IPS-15b (cell line): ENCODE results near the gene LAMTOR4.

Source experiments
- H3K27me3 ChIP-seq: one replicate; pipeline ENCODE4 v1.6.1; 2013; ENCODE audit warnings: low read length; ENCODE audit not compliant: control insufficient read depth, insufficient read depth
- H3K36me3 ChIP-seq: one replicate; pipeline ENCODE4 v1.6.1; 2013; ENCODE audit warnings: low read length; ENCODE audit not compliant: control insufficient read depth, insufficient read depth
- H3K4me1 ChIP-seq: one replicate; pipeline ENCODE4 v1.6.1; 2013; ENCODE audit warnings: mild to moderate bottlenecking, low read length; ENCODE audit not compliant: control insufficient read depth, insufficient read depth
- H3K4me3 ChIP-seq: one replicate; pipeline ENCODE4 v1.5.1; 2013; ENCODE audit warnings: low read depth, low read length
- H3K9ac ChIP-seq: one replicate; pipeline ENCODE4 v1.6.1; 2013; ENCODE audit warnings: low read depth, mild to moderate bottlenecking, low read length
- H3K9me3 ChIP-seq: one replicate; pipeline ENCODE4 v1.6.1; 2013; ENCODE audit warnings: mild to moderate bottlenecking, low read length; ENCODE audit not compliant: control insufficient read depth, insufficient read depth

Gene LAMTOR4

DNA sequence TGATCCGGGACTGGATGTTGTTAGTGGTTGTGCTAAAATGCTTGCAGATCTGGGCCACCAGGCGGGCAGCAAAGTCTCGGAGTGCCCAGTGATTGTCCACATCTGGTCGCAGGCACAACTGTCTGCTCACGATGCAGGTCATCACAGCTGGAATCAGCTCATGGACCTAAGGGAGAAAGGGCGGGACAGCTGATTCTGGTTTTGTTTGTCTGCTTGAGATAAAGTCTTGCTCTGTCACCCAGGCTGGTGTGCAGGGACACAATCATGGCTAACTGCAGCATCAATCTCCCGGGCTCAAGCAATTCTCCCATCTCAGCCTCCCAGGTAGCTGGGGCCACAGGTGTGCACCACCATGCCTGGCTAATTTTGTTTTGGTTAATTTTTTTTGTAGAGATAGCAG lies 37.6 kb upstream of the LAMTOR4 start:
- Histone ChIP-seq H3K27me3 (no peaks in the 10 kb centered on the region), H3K9ac (no peak overlapping the region), H3K4me3 (no peak overlapping the region), H3K4me1 (no peaks in the 10 kb centered on the region), H3K36me3 (peaks cover 58% of the 10 kb centered on the region), H3K9me3 (no peaks in the 10 kb centered on the region)

DNA sequence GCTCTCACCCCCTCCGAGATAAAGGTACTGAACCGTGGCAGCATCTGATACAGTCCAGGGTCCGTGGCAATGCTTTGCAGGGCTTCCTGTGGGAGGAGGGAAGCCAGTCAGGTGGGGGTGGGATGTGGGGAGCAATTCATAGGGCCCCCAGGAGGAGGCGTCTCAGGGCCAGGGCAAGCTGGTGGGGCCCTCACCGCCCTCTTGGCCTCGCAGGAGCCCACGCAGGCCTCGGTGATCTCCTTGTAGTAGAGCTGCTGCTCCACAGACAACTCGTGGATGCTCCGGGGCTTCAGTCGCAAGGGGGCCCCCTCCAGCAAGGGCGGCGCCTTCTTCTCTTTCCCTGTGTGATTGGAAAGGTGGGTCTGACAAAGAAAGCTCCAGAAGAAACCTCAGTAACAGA lies 36.8 kb upstream of the LAMTOR4 start:
- Histone ChIP-seq H3K36me3 (peaks cover 52% of the 10 kb centered on the region), H3K9ac (no peak overlapping the region), H3K9me3 (no peaks in the 10 kb centered on the region), H3K4me1 (no peaks in the 10 kb centered on the region), H3K4me3 (no peak overlapping the region), H3K27me3 (no peaks in the 10 kb centered on the region)

DNA sequence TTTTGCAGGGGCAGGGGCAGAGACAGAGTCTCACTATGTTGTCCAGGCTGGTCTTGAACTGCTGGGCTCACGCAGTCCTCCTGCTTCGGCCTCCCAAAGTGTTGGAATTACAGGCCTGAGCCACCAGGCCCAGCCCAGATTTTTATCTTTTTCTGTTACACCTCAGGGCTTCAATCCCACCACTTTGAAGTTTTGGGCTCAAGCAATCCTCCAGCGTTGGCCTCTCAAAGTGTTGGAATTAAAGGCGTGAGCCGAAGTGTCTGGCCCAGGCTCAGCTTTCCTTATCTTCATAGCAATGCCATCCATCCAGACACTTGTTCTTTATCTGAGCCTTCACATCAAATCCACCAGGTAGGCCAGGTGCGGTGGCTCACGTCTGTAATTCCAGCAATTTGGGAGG lies 33.7 kb upstream of the LAMTOR4 start:
- Histone ChIP-seq H3K36me3 (peaks cover 33% of the 10 kb centered on the region), H3K4me3 (no peak overlapping the region), H3K27me3 (no peaks in the 10 kb centered on the region), H3K9me3 (no peaks in the 10 kb centered on the region), H3K9ac (no peak overlapping the region), H3K4me1 (no peaks in the 10 kb centered on the region)

DNA sequence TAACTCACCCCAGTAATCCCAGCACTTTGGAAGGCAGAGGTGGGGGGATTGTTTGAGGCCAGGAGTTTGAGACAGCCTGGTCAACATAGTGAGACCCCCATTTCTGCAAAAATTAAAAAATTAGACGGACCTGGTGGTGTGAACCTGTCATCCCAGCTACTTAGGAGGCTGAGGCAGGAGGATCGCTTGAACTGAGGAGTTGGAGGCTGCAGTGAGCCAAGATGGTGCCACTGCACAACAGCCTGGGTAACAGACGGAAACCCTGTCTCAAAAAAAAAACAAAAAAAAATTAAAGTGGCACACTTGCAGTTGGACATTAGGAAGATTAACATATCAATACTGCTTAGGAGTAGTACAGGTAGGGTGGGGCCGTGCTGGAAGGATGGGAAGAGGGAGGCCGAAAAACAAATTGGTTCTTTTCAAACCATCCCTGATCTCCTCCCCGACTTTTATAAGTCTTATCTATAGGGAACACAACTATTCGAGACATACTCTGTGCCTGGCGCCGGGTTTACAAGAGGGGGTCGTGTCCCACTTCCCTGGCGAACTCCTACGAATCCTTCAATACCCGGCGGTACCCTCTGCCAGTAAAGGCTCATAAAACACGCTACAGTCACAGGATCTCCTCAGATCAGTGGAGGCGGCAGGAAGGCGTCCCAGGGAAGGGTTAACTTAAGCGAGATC lies 30.2 kb upstream of the LAMTOR4 start:
- Histone ChIP-seq H3K4me1 (peaks cover 4% of the 10 kb centered on the region), H3K9me3 (no peaks in the 10 kb centered on the region), H3K27me3 (no peaks in the 10 kb centered on the region), H3K9ac (peak overlapping the region; percentile 93), H3K4me3 (peak overlapping the region; percentile 95), H3K36me3 (peaks cover 5% of the 10 kb centered on the region)

DNA sequence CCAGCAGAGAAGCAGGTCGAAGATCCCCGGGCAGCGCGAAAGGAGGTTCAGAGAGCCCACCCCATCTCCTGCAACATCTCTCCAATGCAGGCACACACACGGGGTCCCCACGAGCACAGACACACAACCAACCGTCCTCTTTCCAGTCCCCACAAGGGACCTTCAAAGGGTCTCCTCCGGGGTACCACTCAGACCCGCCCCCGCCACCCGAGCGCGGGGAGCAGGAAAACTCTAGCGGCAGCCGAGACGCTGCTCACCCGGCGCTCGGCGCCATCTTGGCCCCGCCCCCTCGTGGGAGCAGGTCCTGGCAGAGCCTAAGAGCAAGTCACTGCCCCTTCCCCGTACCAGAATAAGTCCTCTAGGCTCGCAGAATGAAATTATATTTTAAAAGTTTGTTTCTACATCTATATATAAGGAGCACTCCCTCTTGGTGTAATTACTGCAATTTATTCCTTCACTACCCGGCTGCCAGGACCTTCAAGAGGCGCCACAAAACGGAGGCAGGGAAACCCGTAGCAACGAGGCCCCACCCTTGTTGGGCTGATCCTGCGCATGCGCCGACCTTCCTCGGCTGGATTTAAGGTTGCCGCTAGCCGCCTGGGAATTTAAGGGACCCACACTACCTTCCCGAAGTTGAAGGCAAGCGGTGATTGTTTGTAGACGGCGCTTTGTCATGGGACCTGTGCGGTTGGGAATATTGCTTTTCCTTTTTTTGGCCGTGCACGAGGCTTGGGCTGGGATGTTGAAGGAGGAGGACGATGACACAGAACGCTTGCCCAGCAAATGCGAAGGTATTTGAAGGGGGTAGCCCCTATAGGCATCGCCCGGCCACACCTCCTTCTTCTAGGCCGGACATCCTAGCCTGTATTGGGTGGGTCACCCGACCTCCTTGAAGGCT lies 29.4 kb upstream of the LAMTOR4 start, which contains the start of the genes CNPY4 and TAF6:
CNPY4 (plus strand) TSS at position 563 of the 898 bp plus-strand sequence; CDS start at position 674, 111 bp downstream.
TAF6 (minus strand) TSS at position 287 of the 898 bp plus-strand sequence. CDS start 5,149 bp downstream, outside the sequence.
- H3K36me3 ChIP-seq, result no peaks in the 10 kb centered on the region
- no peaks in the 10 kb centered on the region for H3K9me3 ChIP-seq
- peak within 1 kb of the TSS; percentile 95 for H3K4me3 ChIP-seq
- peaks cover 4% of the 10 kb centered on the region for H3K4me1 ChIP-seq
- H3K27me3 ChIP-seq, result no peaks in the 10 kb centered on the region
- peak within 1 kb of the TSS; percentile 93 for H3K9ac ChIP-seq

DNA sequence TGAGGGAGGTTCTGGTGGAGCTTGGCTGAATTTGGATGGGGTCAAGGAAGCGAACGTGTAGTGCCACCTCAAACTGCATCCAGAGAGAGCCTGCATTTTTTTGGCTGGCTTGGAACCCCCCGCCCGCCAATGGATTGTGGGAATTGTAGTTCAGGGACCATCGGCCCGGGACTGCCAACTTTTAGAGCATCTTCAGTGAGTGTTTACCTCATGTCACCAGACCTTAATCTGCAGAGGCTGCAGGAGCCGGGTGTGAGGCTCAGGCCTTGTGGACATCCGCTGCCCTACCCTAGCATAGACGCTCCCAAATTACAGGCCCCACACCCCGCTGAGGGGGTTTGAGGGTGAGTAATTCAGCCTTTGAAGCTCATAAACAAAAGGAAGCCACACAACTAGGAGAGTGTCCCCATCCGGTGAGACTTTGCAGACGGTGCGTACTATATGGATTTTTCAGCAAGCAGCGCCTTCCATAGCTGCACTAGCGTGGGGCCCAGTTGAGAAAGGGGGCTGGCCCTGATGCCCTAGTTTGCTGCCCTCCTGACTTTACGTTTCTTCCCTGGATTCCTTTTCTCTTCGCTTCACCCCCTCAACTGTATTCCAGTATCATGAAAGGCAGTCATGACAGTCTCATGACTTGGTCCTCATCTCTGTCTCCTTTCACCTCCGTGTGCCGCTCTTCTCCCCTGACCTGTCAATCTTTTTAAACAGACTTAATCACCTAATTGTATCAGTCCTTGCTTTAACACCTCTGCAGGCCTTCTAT lies 28.6 kb upstream of the LAMTOR4 start:
- Histone ChIP-seq H3K36me3 (no peaks in the 10 kb centered on the region), H3K4me3 (peak overlapping the region; percentile 95), H3K9me3 (no peaks in the 10 kb centered on the region), H3K9ac (peak overlapping the region; percentile 27), H3K4me1 (peaks cover 4% of the 10 kb centered on the region), H3K27me3 (no peaks in the 10 kb centered on the region)

DNA sequence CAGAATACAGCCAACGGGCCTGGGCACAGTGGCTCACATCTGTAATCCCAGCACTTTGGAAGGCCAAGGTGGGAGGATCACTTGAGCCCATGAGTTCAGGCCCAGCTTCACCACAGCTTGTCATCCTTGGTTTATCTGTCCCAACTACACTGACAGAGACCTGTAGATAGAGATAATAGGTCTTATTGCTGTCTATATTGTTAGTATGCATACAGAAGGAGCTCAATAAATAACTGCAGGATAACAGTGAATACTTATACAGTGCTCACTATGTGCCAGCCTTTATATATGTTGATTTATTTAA lies 28.0 kb upstream of the LAMTOR4 start:
- H3K36me3 ChIP-seq, result no peaks in the 10 kb centered on the region
- no peaks in the 10 kb centered on the region for H3K9me3 ChIP-seq
- peak overlapping the region; percentile 95 for H3K4me3 ChIP-seq
- H3K9ac ChIP-seq, result no peak overlapping the region
- H3K4me1 ChIP-seq, result peaks cover 4% of the 10 kb centered on the region
- H3K27me3 ChIP-seq, result no peaks in the 10 kb centered on the region

DNA sequence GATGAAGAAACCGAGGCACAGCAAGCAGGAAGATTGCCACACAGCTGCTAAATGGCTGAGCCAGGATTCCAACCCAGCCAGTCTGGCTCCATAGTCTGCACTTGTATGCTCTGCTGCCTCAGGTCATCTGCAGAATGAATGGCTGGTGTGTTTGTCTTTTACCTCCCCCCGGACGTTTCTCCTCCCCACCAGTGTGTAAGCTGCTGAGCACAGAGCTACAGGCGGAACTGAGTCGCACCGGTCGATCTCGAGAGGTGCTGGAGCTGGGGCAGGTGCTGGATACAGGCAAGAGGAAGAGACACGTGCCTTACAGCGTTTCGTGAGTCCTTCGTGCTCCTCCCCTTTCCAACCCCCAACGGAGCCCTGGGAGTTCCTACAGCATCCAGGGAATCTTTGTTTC lies 26.7 kb upstream of the LAMTOR4 start:
- H3K9me3 ChIP-seq, result no peaks in the 10 kb centered on the region
- H3K27me3 ChIP-seq, result no peaks in the 10 kb centered on the region
- H3K4me1 ChIP-seq, result peaks cover 4% of the 10 kb centered on the region
- H3K9ac ChIP-seq, result no peak overlapping the region
- H3K4me3 ChIP-seq, result no peak overlapping the region
- H3K36me3 ChIP-seq, result no peaks in the 10 kb centered on the region

DNA sequence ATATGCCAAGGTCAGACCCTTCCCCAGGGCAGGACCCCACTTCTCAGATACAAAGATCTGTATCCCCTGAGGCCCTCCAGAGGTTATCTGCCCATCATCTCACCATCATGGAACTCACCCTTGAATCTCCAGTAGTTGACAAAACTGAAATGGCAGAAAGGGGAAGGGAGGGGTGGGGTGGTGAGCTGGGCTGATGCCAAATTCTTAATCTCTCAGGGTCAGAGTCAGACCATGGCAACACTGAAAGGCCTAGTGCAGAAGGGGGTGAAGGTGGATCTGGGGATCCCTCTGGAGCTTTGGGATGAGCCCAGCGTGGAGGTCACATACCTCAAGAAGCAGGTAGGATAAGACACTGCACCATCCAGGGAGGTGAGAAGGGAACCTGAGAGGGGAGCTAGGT lies 26.1 kb upstream of the LAMTOR4 start:
- Histone ChIP-seq H3K9ac (no peak overlapping the region), H3K9me3 (no peaks in the 10 kb centered on the region), H3K4me1 (peaks cover 4% of the 10 kb centered on the region), H3K36me3 (no peaks in the 10 kb centered on the region), H3K27me3 (no peaks in the 10 kb centered on the region), H3K4me3 (no peak overlapping the region)

DNA sequence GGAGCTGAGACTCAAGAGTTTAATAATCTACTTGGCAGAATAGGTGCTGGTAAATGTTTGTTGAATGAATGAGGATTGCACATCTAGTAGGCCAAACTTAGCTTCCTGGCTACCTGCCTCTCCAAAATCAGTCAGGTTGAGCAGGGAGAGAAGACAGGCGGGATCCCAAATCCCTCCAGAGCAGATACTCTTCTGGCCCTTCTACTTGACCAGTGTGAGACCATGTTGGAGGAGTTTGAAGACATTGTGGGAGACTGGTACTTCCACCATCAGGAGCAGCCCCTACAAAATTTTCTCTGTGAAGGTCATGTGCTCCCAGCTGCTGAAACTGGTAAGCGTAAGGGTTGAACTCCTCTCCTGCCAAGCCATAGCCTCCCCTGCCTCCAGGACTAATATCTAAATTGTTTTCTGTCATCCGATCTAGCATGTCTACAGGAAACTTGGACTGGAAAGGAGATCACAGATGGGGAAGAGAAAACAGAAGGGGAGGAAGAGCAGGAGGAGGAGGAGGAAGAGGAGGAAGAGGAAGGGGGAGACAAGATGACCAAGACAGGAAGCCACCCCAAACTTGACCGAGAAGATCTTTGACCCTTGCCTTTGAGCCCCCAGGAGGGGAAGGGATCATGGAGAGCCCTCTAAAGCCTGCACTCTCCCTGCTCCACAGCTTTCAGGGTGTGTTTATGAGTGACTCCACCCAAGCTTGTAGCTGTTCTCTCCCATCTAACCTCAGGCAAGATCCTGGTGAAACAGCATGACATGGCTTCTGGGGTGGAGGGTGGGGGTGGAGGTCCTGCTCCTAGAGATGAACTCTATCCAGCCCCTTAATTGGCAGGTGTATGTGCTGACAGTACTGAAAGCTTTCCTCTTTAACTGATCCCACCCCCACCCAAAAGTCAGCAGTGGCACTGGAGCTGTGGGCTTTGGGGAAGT lies 24.2 kb upstream of the LAMTOR4 start:
- Histone ChIP-seq H3K4me3 (no peak overlapping the region), H3K36me3 (no peaks in the 10 kb centered on the region), H3K9me3 (no peaks in the 10 kb centered on the region), H3K9ac (no peak overlapping the region), H3K4me1 (peaks cover 4% of the 10 kb centered on the region), H3K27me3 (peaks cover 17% of the 10 kb centered on the region)
